ENCODE data around the gene RNASE13. TPM values are rescaled to one million over a fixed set of nuclear protein-coding genes. Genes with fewer than 3 reads are reported as not detected.
"Not testable (repeated sequence)": the region's sequence is repeated elsewhere in the genome, so short reads cannot be mapped to it uniquely, and the experiment has no call there.

RNASE13 gene
- polyA plus RNA-seq, 1 donor = 0.09 TPM

GRCh38 chr14:21020977-21021545 is 13.5 kb downstream of the RNASE13 start:
- H3K27ac ChIP-seq (ENCODE audit: low read length) = no peak overlapping the region
- H3K9me3 ChIP-seq (ENCODE audit: control insufficient read depth, low read depth, low read length) = no peaks in the 10 kb centered on the region
- no peaks in the 10 kb centered on the region for H3K27me3 ChIP-seq (ENCODE audit: control insufficient read depth, insufficient read depth, low read length)
- no peak for DNase-seq
- peaks cover 48% of the 10 kb centered on the region for H3K36me3 ChIP-seq (ENCODE audit: control insufficient read depth, insufficient read depth, low read length)
- H3K4me1 ChIP-seq (ENCODE audit: control insufficient read depth, insufficient read depth, low read length) = peaks cover 16% of the 10 kb centered on the region
- no CpG with 5 or more reads among the region's 5 CpGs for WGBS (ENCODE audit: insufficient coverage, low lambda C conversion rate)
- H3K4me3 ChIP-seq (ENCODE audit: low read length) = no peak overlapping the region

GRCh38 chr14:21019366-21019765 is 15.2 kb downstream of the RNASE13 start:
- Histone ChIP-seq H3K4me3 (ENCODE audit: low read length) (no peak overlapping the region), H3K36me3 (ENCODE audit: control insufficient read depth, insufficient read depth, low read length) (peaks cover 48% of the 10 kb centered on the region)
- no CpG with 5 or more reads among the region's 1 CpG for WGBS (ENCODE audit: insufficient coverage, low lambda C conversion rate)

GRCh38 chr14:21018781-21019180 is 15.8 kb downstream of the RNASE13 start:
- no peaks in the 10 kb centered on the region for H3K9me3 ChIP-seq (ENCODE audit: control insufficient read depth, low read depth, low read length)
- DNase-seq = no peak
- H3K4me3 ChIP-seq (ENCODE audit: low read length) = no peak overlapping the region
- H3K27ac ChIP-seq (ENCODE audit: low read length) = no peak overlapping the region
- H3K4me1 ChIP-seq (ENCODE audit: control insufficient read depth, insufficient read depth, low read length) = peaks cover 6% of the 10 kb centered on the region
- peaks cover 48% of the 10 kb centered on the region for H3K36me3 ChIP-seq (ENCODE audit: control insufficient read depth, insufficient read depth, low read length)
- no peaks in the 10 kb centered on the region for H3K27me3 ChIP-seq (ENCODE audit: control insufficient read depth, insufficient read depth, low read length)
- WGBS (ENCODE audit: insufficient coverage, low lambda C conversion rate) = no CpG with 5 or more reads among the region's 3 CpGs

More at GRCh38 chr14:21019366-21019765, 15.2 kb downstream of the RNASE13 start:
- Histone ChIP-seq H3K27me3 (ENCODE audit: control insufficient read depth, insufficient read depth, low read length) (no peaks in the 10 kb centered on the region), H3K27ac (ENCODE audit: low read length) (no peak overlapping the region), H3K9me3 (ENCODE audit: control insufficient read depth, low read depth, low read length) (no peaks in the 10 kb centered on the region), H3K4me1 (ENCODE audit: control insufficient read depth, insufficient read depth, low read length) (peaks cover 11% of the 10 kb centered on the region)
- DNase-seq = no peak

- H3K4me1 ChIP-seq (ENCODE audit: control insufficient read depth, insufficient read depth, low read length) = peaks cover 3% of the 10 kb centered on the region
- peaks cover 48% of the 10 kb centered on the region for H3K36me3 ChIP-seq (ENCODE audit: control insufficient read depth, insufficient read depth, low read length)
- WGBS (ENCODE audit: insufficient coverage, low lambda C conversion rate) = no CpG with 5 or more reads among the region's 7 CpGs
- H3K9me3 ChIP-seq (ENCODE audit: control insufficient read depth, low read depth, low read length) = no peaks in the 10 kb centered on the region
- no peaks in the 10 kb centered on the region for H3K27me3 ChIP-seq (ENCODE audit: control insufficient read depth, insufficient read depth, low read length)
- no peak overlapping the region for H3K27ac ChIP-seq (ENCODE audit: low read length)
- no peak overlapping the region for H3K4me3 ChIP-seq (ENCODE audit: low read length)
- no peak for DNase-seq
Measured at GRCh38 chr14:21018286-21018685, 16.3 kb downstream of the RNASE13 start.

GRCh38 chr14:21017528-21018245 is 16.9 kb downstream of the RNASE13 start:
- Histone ChIP-seq H3K36me3 (ENCODE audit: control insufficient read depth, insufficient read depth, low read length) (peaks cover 48% of the 10 kb centered on the region), H3K9me3 (ENCODE audit: control insufficient read depth, low read depth, low read length) (no peaks in the 10 kb centered on the region)

GRCh38 chr14:21016413-21017190 is 18.0 kb downstream of the RNASE13 start:
- Histone ChIP-seq H3K4me3 (ENCODE audit: low read length) (no peak overlapping the region), H3K9me3 (ENCODE audit: control insufficient read depth, low read depth, low read length) (no peaks in the 10 kb centered on the region), H3K4me1 (ENCODE audit: control insufficient read depth, insufficient read depth, low read length) (peaks cover 3% of the 10 kb centered on the region), H3K27ac (ENCODE audit: low read length) (no peak overlapping the region), H3K36me3 (ENCODE audit: control insufficient read depth, insufficient read depth, low read length) (peaks cover 46% of the 10 kb centered on the region), H3K27me3 (ENCODE audit: control insufficient read depth, insufficient read depth, low read length) (no peaks in the 10 kb centered on the region)
- DNase-seq = no peak
- no CpG with 5 or more reads among the region's 9 CpGs for WGBS (ENCODE audit: insufficient coverage, low lambda C conversion rate)

More at GRCh38 chr14:21017528-21018245, 16.9 kb downstream of the RNASE13 start:
- DNase-seq = no peak
- Histone ChIP-seq H3K4me1 (ENCODE audit: control insufficient read depth, insufficient read depth, low read length) (peaks cover 3% of the 10 kb centered on the region), H3K27me3 (ENCODE audit: control insufficient read depth, insufficient read depth, low read length) (no peaks in the 10 kb centered on the region), H3K4me3 (ENCODE audit: low read length) (no peak overlapping the region), H3K27ac (ENCODE audit: low read length) (no peak overlapping the region)
- no CpG with 5 or more reads among the region's 28 CpGs for WGBS (ENCODE audit: insufficient coverage, low lambda C conversion rate)

- H3K27me3 ChIP-seq (ENCODE audit: control insufficient read depth, insufficient read depth, low read length) = no peaks in the 10 kb centered on the region
Measured at GRCh38 chr14:21015312-21015711, 19.3 kb downstream of the RNASE13 start.

GRCh38 chr14:21014761-21015190 is 19.8 kb downstream of the RNASE13 start:
- WGBS (ENCODE audit: insufficient coverage, low lambda C conversion rate) = no CpG with 5 or more reads among the region's 4 CpGs
- Histone ChIP-seq H3K4me3 (ENCODE audit: low read length) (no peak overlapping the region), H3K4me1 (ENCODE audit: control insufficient read depth, insufficient read depth, low read length) (peaks cover 10% of the 10 kb centered on the region), H3K36me3 (ENCODE audit: control insufficient read depth, insufficient read depth, low read length) (peaks cover 31% of the 10 kb centered on the region), H3K9me3 (ENCODE audit: control insufficient read depth, low read depth, low read length) (no peaks in the 10 kb centered on the region), H3K27ac (ENCODE audit: low read length) (no peak overlapping the region), H3K27me3 (ENCODE audit: control insufficient read depth, insufficient read depth, low read length) (no peaks in the 10 kb centered on the region)
- DNase-seq = peak; percentile 82 to 85

More at GRCh38 chr14:21015312-21015711, 19.3 kb downstream of the RNASE13 start:
- Histone ChIP-seq H3K4me3 (ENCODE audit: low read length) (no peak overlapping the region), H3K9me3 (ENCODE audit: control insufficient read depth, low read depth, low read length) (no peaks in the 10 kb centered on the region), H3K4me1 (ENCODE audit: control insufficient read depth, insufficient read depth, low read length) (peaks cover 6% of the 10 kb centered on the region), H3K36me3 (ENCODE audit: control insufficient read depth, insufficient read depth, low read length) (peaks cover 33% of the 10 kb centered on the region), H3K27ac (ENCODE audit: low read length) (no peak overlapping the region)
- 80% methylated on average over 2 of the region's 6 CpGs for WGBS (ENCODE audit: insufficient coverage, low lambda C conversion rate)
- DNase-seq = no peak

- no peak overlapping the region for H3K27ac ChIP-seq (ENCODE audit: low read length)
- peaks cover 15% of the 10 kb centered on the region for H3K4me1 ChIP-seq (ENCODE audit: control insufficient read depth, insufficient read depth, low read length)
- H3K36me3 ChIP-seq (ENCODE audit: control insufficient read depth, insufficient read depth, low read length) = no peaks in the 10 kb centered on the region
- no peak for DNase-seq
- no peaks in the 10 kb centered on the region for H3K27me3 ChIP-seq (ENCODE audit: control insufficient read depth, insufficient read depth, low read length)
- WGBS (ENCODE audit: insufficient coverage, low lambda C conversion rate) = no CpG with 5 or more reads among the region's 1 CpG
- no peak overlapping the region for H3K4me3 ChIP-seq (ENCODE audit: low read length)
- H3K9me3 ChIP-seq (ENCODE audit: control insufficient read depth, low read depth, low read length) = no peaks in the 10 kb centered on the region
Measured at GRCh38 chr14:21011136-21011535, 23.5 kb downstream of the RNASE13 start.

GRCh38 chr14:21009721-21010120 is 24.9 kb downstream of the RNASE13 start:
- not testable (repeated sequence) for H3K4me3 ChIP-seq (ENCODE audit: low read length); H3K27me3 ChIP-seq (ENCODE audit: control insufficient read depth, insufficient read depth, low read length); DNase-seq; H3K27ac ChIP-seq (ENCODE audit: low read length); H3K9me3 ChIP-seq (ENCODE audit: control insufficient read depth, low read depth, low read length); H3K36me3 ChIP-seq (ENCODE audit: control insufficient read depth, insufficient read depth, low read length)
- no CpG with 5 or more reads among the region's 3 CpGs for WGBS (ENCODE audit: insufficient coverage, low lambda C conversion rate)
- peaks cover 15% of the 10 kb centered on the region for H3K4me1 ChIP-seq (ENCODE audit: control insufficient read depth, insufficient read depth, low read length)
